ENCODE results near the gene UBAP1L. TPM values are rescaled to one million over a fixed set of nuclear protein-coding genes. Genes with fewer than 3 reads are reported as not detected.

UBAP1L gene
- 0.68 and 1.2 TPM in 2 replicates for total RNA-seq

GRCh38 chr15:65115086-65115485 is at the start of gene UBAP1L:
Gene UBAP1L (minus strand): TSS chr15:65115200. CDS start chr15:65106215, 8,985 bp downstream.
- no peak within 1 kb of the TSS for H3K4me3 ChIP-seq (ENCODE audit: low read depth, low read length)
- DNase-seq (ENCODE audit: low read depth): no peak
- H3K27me3 ChIP-seq (ENCODE audit: control insufficient read depth, insufficient read depth, low read length): no peaks in the 10 kb centered on the region
- TF ChIP-seq CTCF (IDR thresholded peaks at IDR 0.05; ENCODE audit: insufficient read depth, low read length, poor library complexity, severe bottlenecking): no peak
- H3K36me3 ChIP-seq (ENCODE audit: control insufficient read depth, insufficient read depth, low read length): peaks cover 2% of the 10 kb centered on the region

DNA sequence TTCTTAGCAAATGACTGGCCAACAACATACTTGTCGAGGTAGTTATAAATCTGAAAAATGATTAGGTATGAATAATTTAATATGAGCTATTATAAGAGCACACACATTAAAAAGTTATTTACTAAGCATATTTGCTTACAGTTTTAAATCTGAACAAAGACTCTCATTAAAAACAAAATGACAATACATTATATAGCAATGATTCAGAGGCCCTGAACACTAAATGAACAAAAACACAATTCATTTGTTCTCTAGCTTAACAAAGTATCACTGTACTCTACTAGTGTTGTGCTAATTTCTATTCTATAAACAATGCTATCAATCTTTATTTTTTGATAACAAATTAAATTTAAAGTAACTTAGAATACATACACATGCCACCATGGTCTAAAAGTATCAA is 49.1 kb upstream of the UBAP1L start:
- H3K36me3 ChIP-seq (ENCODE audit: control insufficient read depth, insufficient read depth, low read length): no peaks in the 10 kb centered on the region
- no peak for DNase-seq (ENCODE audit: low read depth)
- H3K27me3 ChIP-seq (ENCODE audit: control insufficient read depth, insufficient read depth, low read length): no peaks in the 10 kb centered on the region
- H3K4me3 ChIP-seq (ENCODE audit: low read depth, low read length): no peak overlapping the region
- no peak for TF ChIP-seq CTCF (IDR thresholded peaks at IDR 0.05; ENCODE audit: insufficient read depth, low read length, poor library complexity, severe bottlenecking)

DNA sequence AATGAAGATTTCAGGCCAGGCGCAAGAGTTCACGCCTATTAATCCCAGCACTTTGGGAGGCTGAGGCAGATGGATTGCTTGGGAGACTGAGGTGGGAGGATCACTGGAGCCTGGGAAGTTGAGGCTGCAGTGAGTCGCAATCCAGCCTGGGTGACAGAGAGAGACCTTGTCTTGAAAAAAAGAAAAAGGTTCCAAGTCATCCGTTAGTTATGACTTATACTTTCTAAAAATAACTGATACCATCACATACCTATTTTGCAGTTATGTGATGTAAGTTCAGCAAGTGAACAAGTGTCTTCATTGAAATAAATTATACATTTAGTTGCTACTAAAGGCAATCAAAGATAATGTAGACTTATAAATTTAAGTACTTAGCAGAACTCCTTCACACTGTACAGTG is 48.0 kb upstream of the UBAP1L start:
- Histone ChIP-seq H3K4me3 (ENCODE audit: low read depth, low read length) (no peak overlapping the region), H3K36me3 (ENCODE audit: control insufficient read depth, insufficient read depth, low read length) (no peaks in the 10 kb centered on the region), H3K27me3 (ENCODE audit: control insufficient read depth, insufficient read depth, low read length) (no peaks in the 10 kb centered on the region)
- no peak for TF ChIP-seq CTCF (IDR thresholded peaks at IDR 0.05; ENCODE audit: insufficient read depth, low read length, poor library complexity, severe bottlenecking)
- no peak for DNase-seq (ENCODE audit: low read depth)

- no peaks in the 10 kb centered on the region for H3K27me3 ChIP-seq (ENCODE audit: control insufficient read depth, insufficient read depth, low read length)
- DNase-seq (ENCODE audit: low read depth): no peak
- H3K36me3 ChIP-seq (ENCODE audit: control insufficient read depth, insufficient read depth, low read length): peaks cover 1% of the 10 kb centered on the region
- TF ChIP-seq CTCF (IDR thresholded peaks at IDR 0.05; ENCODE audit: insufficient read depth, low read length, poor library complexity, severe bottlenecking): no peak
- no peak overlapping the region for H3K4me3 ChIP-seq (ENCODE audit: low read depth, low read length)
Observed at GRCh38 chr15:65156692-65157091, 41.7 kb upstream of the UBAP1L start.

DNA sequence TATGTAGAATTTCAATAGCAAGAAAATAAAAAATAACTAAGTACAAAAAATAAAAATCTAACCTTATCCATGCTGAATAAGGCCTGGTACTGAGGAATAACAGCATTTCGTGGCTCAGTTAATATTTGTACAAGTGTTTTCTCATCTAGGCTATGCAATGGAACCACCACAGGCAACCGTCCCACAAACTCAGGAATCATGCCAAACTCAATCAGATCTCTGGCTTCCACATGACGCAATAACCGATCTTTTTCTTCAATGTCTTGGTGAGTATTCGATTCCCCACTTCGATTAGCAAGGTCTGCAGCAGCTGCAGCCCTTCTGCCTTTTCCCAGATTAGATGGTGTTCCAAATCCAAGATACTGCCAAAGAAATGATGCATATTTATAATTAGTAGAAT is 39.7 kb upstream of the UBAP1L start:
- peaks cover 1% of the 10 kb centered on the region for H3K36me3 ChIP-seq (ENCODE audit: control insufficient read depth, insufficient read depth, low read length)
- no peak overlapping the region for H3K4me3 ChIP-seq (ENCODE audit: low read depth, low read length)
- H3K27me3 ChIP-seq (ENCODE audit: control insufficient read depth, insufficient read depth, low read length): no peaks in the 10 kb centered on the region
- no peak for TF ChIP-seq CTCF (IDR thresholded peaks at IDR 0.05; ENCODE audit: insufficient read depth, low read length, poor library complexity, severe bottlenecking)
- no peak for DNase-seq (ENCODE audit: low read depth)

DNA sequence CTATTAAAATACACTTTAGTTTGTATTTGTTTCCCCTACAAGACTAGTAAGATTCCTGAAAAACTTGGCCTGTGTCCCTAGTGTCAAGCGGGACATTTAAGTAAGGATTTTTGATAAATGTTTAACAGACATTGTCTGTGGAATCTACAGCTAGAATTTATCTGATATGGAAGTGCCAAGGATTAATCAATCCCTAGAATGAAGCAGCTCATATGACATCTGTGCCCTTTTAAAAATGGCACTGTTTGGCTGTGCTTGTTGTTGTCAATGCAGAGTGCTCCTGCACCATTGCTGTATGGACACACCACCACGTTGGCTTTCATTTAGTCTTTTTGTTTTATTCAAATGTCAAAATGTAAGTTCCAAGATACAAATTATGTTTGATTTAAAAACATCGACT is 32.9 kb upstream of the UBAP1L start:
- no peak overlapping the region for H3K4me3 ChIP-seq (ENCODE audit: low read depth, low read length)
- H3K27me3 ChIP-seq (ENCODE audit: control insufficient read depth, insufficient read depth, low read length): no peaks in the 10 kb centered on the region
- no peaks in the 10 kb centered on the region for H3K36me3 ChIP-seq (ENCODE audit: control insufficient read depth, insufficient read depth, low read length)
- no peak for DNase-seq (ENCODE audit: low read depth)
- no peak for TF ChIP-seq CTCF (IDR thresholded peaks at IDR 0.05; ENCODE audit: insufficient read depth, low read length, poor library complexity, severe bottlenecking)

Measured in kidney epithelial cell (primary cell).